Upper lobe of left lung (tissue), 4 donors: ENCODE results near the gene OR2T1.

ENCODE experiments used
- EP300 ChIP-seq, 4 donors: sonication (generic); formaldehyde crosslinking; IDR thresholded peaks; one replicate each; pipeline ENCODE4 v1.5.1; 2017; ENCODE audit warnings: antibody characterized with exemption in 4 of 4, control low read depth in 2 of 4
- POLR2A ChIP-seq, 4 donors: fragments of 450-650 bp; IDR thresholded peaks; one replicate each; pipeline ENCODE4 v1.5.1; 2016 to 2017; ENCODE audit warnings: antibody characterized with exemption in 4 of 4, mild to moderate bottlenecking in 2 of 4
- POLR2AphosphoS5 ChIP-seq, 2 donors: sonication (generic); formaldehyde crosslinking; IDR thresholded peaks; one replicate each; pipeline ENCODE4 v1.5.1; 2017; ENCODE audit warnings: antibody characterized with exemption in 2 of 2
- TF ChIP-seq, protein P1 (sequence below), 6 experiments: fragments of 450-650 bp in 4 of 6; fragments of 200-600 bp in 2 of 6; sonication (generic) in 2 of 6; IDR thresholded peaks; one replicate each; pipeline ENCODE4 v1.5.1; 2016 to 2019; ENCODE audit warnings: antibody characterized with exemption in 6 of 6

DNA sequence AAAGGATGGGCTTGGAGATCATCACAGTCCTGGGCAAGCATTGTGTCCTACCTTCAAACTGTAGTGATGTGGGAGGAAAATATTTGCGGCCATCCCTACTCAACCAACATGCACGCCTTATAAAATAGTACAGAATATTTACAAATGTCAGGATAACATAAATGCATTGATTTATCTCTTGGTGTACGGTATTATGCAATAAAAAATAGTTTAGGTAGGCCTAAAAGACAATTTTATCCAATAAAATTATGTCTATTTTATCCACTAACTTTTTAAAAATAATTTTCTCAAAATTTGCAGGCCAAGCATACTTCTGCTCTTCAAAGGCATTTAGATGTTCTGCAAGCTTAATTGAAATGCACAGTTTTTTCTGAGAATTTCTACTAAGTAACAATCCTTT is at the start of gene OR2T1:
- TF ChIP-seq, protein P1, sequence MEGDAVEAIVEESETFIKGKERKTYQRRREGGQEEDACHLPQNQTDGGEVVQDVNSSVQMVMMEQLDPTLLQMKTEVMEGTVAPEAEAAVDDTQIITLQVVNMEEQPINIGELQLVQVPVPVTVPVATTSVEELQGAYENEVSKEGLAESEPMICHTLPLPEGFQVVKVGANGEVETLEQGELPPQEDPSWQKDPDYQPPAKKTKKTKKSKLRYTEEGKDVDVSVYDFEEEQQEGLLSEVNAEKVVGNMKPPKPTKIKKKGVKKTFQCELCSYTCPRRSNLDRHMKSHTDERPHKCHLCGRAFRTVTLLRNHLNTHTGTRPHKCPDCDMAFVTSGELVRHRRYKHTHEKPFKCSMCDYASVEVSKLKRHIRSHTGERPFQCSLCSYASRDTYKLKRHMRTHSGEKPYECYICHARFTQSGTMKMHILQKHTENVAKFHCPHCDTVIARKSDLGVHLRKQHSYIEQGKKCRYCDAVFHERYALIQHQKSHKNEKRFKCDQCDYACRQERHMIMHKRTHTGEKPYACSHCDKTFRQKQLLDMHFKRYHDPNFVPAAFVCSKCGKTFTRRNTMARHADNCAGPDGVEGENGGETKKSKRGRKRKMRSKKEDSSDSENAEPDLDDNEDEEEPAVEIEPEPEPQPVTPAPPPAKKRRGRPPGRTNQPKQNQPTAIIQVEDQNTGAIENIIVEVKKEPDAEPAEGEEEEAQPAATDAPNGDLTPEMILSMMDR (IDR thresholded peaks at IDR 0.05), result no peak
- TF ChIP-seq POLR2AphosphoS5 (IDR thresholded peaks at IDR 0.05) (no peak), EP300 (IDR thresholded peaks at IDR 0.05) (no peak), POLR2A (IDR thresholded peaks at IDR 0.05) (no peak)
